Measurements from ENCODE around the gene TRIP12. TPM values are rescaled to one million over a fixed set of nuclear protein-coding genes. Genes with fewer than 3 reads are reported as not detected.

TRIP12 gene
- total RNA-seq, 1 experiment from 2014 or later = 175 TPM

GRCh38 chr2:229910147-229910831, 11.5 kb downstream of the TRIP12 start:
- no peak overlapping the region for H3K4me2 ChIP-seq (ENCODE audit: low read length)
- no peak for DNase-seq (ENCODE audit: low read depth, low spot score)
- no peak overlapping the region for H3K4me3 ChIP-seq (replicated peaks in 1 of 2; ENCODE audit: low read depth in 1 of 2, low read length in 2 of 2)
- H4K20me1 ChIP-seq (ENCODE audit: insufficient read depth) = peaks cover 10% of the 10 kb centered on the region; the same call in 1 of the 2 replicates
- BruUV-seq (replicated peaks) = no TSS peak
- no peak for TF ChIP-seq FOSL1 (IDR thresholded peaks at IDR 0.05; ENCODE audit: low read depth)
- no peak for TF ChIP-seq CBX3 (IDR thresholded peaks at IDR 0.05; ENCODE audit: low read depth)
- no peak for TF ChIP-seq POLR2AphosphoS5 (IDR thresholded peaks at IDR 0.05; ENCODE audit: low read depth, low read length)
- no peak for TF ChIP-seq EZH2 (IDR thresholded peaks at IDR 0.05)
- TF ChIP-seq ELF1 (IDR thresholded peaks at IDR 0.05; ENCODE audit: borderline replicate concordance, low read depth) = no peak
- TF ChIP-seq REST (IDR thresholded peaks at IDR 0.05; ENCODE audit: low read depth) = no peak
- no peak for TF ChIP-seq SP1 (IDR thresholded peaks at IDR 0.05; ENCODE audit: low read depth)
- CTCF ChIA-PET = interaction anchor here (0.9 to 2.2 kb wide), 3 partner anchors 8 to 109 kb away, joined by 3 to 12 read pairs (median 10); no protein-coding TSS in a partner anchor
- RAD21 ChIA-PET (ENCODE audit: low non-redundant PET in 1 of 2, low total read pairs in 2 of 2, uncharacterized antibody in 2 of 2, unreplicated experiment in 2 of 2) = interaction anchor here in 1 of 2 experiments (1.5 kb wide), 1 partner anchor 109 kb away, joined by 5 read pairs; no protein-coding TSS in a partner anchor
- H3K9ac ChIP-seq (ENCODE audit: low read length) = no peak overlapping the region
- H3K4me1 ChIP-seq (ENCODE audit: control insufficient read depth in 1 of 2, insufficient read depth in 2 of 2, low read length in 2 of 2) = peaks cover 9 to 10% of the 10 kb centered on the region in 2 experiments; a peak in 2 of 4 replicates
- H3K36me3 ChIP-seq (ENCODE audit: control insufficient read depth in 1 of 2, insufficient read depth in 2 of 2, low read length in 2 of 2) = peaks cover 0 to 4% of the 10 kb centered on the region in 2 experiments; a peak in 1 of 4 replicates
- no peaks in the 10 kb centered on the region for H3K9me3 ChIP-seq (ENCODE audit: control insufficient read depth in 1 of 2, insufficient read depth in 1 of 2, low read depth in 1 of 2, low read length in 2 of 2)
- H2AFZ ChIP-seq (ENCODE audit: low read depth, low read length, poor library complexity, severe bottlenecking) = no peak overlapping the region
- intact Hi-C loops (cut with micrococcal nuclease) = no loop called here
- POLR2A ChIA-PET = no interaction called here
- H3K27me3 ChIP-seq (ENCODE audit: insufficient read depth, low read length) = no peaks in the 10 kb centered on the region
- peak; percentile 38; the same call in 1 of the 2 replicates for ATAC-seq
- H3K79me2 ChIP-seq (ENCODE audit: insufficient read depth, low read length) = peaks cover 92% of the 10 kb centered on the region
- H3K9me2 ChIP-seq (ENCODE audit: insufficient read depth) = no peaks in the 10 kb centered on the region
- no peak overlapping the region for H3K27ac ChIP-seq (ENCODE audit: low read depth, low read length)
